ENCODE measurements around the gene MARK4. TPM values are rescaled to one million over a fixed set of nuclear protein-coding genes. Genes with fewer than 3 reads are reported as not detected.
"Not testable (repeated sequence)": the region's sequence is repeated elsewhere in the genome, so short reads cannot be mapped to it uniquely, and the experiment has no call there.

The MARK4 gene
- total RNA-seq, 4 donors from 2014 or later: 12.2 to 42.5 (median 22.1) TPM

DNA sequence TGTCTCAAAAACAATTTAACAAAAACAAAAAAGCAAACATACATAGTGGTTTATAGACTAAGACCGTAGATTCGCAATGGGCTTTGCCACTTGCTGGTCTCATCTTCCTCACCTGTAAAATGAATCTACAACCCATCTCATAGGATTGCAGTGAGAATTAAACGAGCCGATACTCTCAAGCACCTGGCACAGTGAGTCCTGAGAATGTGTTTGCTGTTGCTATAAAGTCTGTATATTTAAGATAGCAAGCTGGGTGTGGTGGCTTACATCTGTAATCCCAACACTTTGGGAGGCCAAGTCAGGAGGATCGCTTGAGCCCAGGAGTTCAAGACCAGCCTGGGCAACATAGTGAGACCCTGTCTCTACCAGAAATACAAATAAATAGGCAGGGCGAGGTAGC, 28.3 kb upstream of the MARK4 start:
- no peak for DNase-seq
- Histone ChIP-seq H3K36me3 (no peaks in the 10 kb centered on the region), H3K4me1 (no peaks in the 10 kb centered on the region), H3K27me3 (peaks cover 11 to 20% (median 15%) of the 10 kb centered on the region in 3 donors), H3K27ac (no peak overlapping the region), H3K4me3 (no peak overlapping the region), H3K9me3 (no peaks in the 10 kb centered on the region)
- in situ Hi-C loops (cut with MboI; ENCODE audit: low sequenced_read_pairs in 4 of 4): no loop called here
- TF ChIP-seq, protein P1, sequence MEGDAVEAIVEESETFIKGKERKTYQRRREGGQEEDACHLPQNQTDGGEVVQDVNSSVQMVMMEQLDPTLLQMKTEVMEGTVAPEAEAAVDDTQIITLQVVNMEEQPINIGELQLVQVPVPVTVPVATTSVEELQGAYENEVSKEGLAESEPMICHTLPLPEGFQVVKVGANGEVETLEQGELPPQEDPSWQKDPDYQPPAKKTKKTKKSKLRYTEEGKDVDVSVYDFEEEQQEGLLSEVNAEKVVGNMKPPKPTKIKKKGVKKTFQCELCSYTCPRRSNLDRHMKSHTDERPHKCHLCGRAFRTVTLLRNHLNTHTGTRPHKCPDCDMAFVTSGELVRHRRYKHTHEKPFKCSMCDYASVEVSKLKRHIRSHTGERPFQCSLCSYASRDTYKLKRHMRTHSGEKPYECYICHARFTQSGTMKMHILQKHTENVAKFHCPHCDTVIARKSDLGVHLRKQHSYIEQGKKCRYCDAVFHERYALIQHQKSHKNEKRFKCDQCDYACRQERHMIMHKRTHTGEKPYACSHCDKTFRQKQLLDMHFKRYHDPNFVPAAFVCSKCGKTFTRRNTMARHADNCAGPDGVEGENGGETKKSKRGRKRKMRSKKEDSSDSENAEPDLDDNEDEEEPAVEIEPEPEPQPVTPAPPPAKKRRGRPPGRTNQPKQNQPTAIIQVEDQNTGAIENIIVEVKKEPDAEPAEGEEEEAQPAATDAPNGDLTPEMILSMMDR (IDR thresholded peaks at IDR 0.05 in 4 of 5, conservative IDR thresholded peaks at IDR 0.05 in 1 of 5): no peak
- TF ChIP-seq POLR2A (IDR thresholded peaks at IDR 0.05): no peak
- no peak for ATAC-seq
- intact Hi-C loops (cut with DNase I; ENCODE audit: low total_unique reads): no loop called here

- in situ Hi-C loops (cut with MboI; ENCODE audit: low sequenced_read_pairs in 4 of 4): no loop called here
- Histone ChIP-seq H3K27me3 (peaks cover 5 to 8% (median 5%) of the 10 kb centered on the region in 3 donors), H3K9me3 (no peaks in the 10 kb centered on the region), H3K36me3 (no peaks in the 10 kb centered on the region), H3K4me1 (no peaks in the 10 kb centered on the region), H3K4me3 (no peak overlapping the region), H3K27ac (no peak overlapping the region)
- intact Hi-C loops (cut with DNase I; ENCODE audit: low total_unique reads): no loop called here
- DNase-seq (no peak), ATAC-seq (no peak)
- TF ChIP-seq, protein P1 (IDR thresholded peaks at IDR 0.05 in 4 of 5, conservative IDR thresholded peaks at IDR 0.05 in 1 of 5): no peak
- TF ChIP-seq POLR2A (IDR thresholded peaks at IDR 0.05): no peak
Measured at GRCh38 chr19:45223879-45224278, 27.2 kb upstream of the MARK4 start.

- no peak for TF ChIP-seq POLR2A (IDR thresholded peaks at IDR 0.05)
- TF ChIP-seq, protein P1 (IDR thresholded peaks at IDR 0.05 in 4 of 5, conservative IDR thresholded peaks at IDR 0.05 in 1 of 5): no peak
- DNase-seq: no peak
- Histone ChIP-seq H3K4me1 (no peaks in the 10 kb centered on the region), H3K27ac (no peak overlapping the region), H3K27me3 (peaks cover 2 to 6% (median 3%) of the 10 kb centered on the region in 3 donors), H3K4me3 (no peak overlapping the region), H3K36me3 (no peaks in the 10 kb centered on the region), H3K9me3 (no peaks in the 10 kb centered on the region)
- in situ Hi-C loops (cut with MboI; ENCODE audit: low sequenced_read_pairs in 4 of 4) (no loop called here), intact Hi-C loops (cut with DNase I; ENCODE audit: low total_unique reads) (no loop called here)
- ATAC-seq: no peak
Measured at GRCh38 chr19:45224645-45225044, 26.4 kb upstream of the MARK4 start.

- intact Hi-C loops (cut with DNase I; ENCODE audit: low total_unique reads); H3K9me3 ChIP-seq; ATAC-seq; H3K4me1 ChIP-seq; DNase-seq; H3K27ac ChIP-seq; in situ Hi-C loops (cut with MboI; ENCODE audit: low sequenced_read_pairs in 4 of 4); H3K36me3 ChIP-seq; H3K4me3 ChIP-seq: not testable (repeated sequence)
- H3K27me3 ChIP-seq: peaks cover 5 to 20% (median 11%) of the 10 kb centered on the region in 3 donors
Measured at GRCh38 chr19:45229056-45229455, 22.0 kb upstream of the MARK4 start.

DNA sequence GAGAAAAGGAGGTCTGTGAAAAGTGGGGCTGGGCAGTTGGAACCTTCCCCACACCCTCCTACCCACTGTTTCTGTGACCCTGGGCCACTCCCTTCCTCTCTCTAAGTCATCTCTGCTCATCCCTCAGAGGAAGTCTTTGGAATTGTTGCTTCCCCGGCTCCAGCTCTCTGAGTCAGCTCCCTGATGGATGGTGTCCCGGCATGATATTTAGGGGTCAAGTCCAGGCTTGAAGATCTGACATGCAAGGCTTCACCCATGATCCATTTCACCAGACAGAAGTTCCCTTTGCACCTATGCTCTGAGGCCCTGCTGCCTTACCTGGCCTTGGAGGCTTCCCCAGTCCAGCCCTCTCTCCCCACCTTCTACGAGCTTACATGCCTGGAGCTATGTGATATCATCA, 19.2 kb upstream of the MARK4 start:
- TF ChIP-seq, protein P1 (IDR thresholded peaks at IDR 0.05 in 4 of 5, conservative IDR thresholded peaks at IDR 0.05 in 1 of 5): no peak
- no peak for TF ChIP-seq POLR2A (IDR thresholded peaks at IDR 0.05)
- no peak for ATAC-seq
- no peak for DNase-seq
- in situ Hi-C loops (cut with MboI; ENCODE audit: low sequenced_read_pairs in 4 of 4) (no loop called here), intact Hi-C loops (cut with DNase I; ENCODE audit: low total_unique reads) (no loop called here)
- no peaks in the 10 kb centered on the region for H3K4me1 ChIP-seq
- H3K27me3 ChIP-seq: peaks cover 20 to 27% (median 23%) of the 10 kb centered on the region in 3 donors
- no peaks in the 10 kb centered on the region for H3K36me3 ChIP-seq
- H3K9me3 ChIP-seq: no peaks in the 10 kb centered on the region
- H3K27ac ChIP-seq: no peak overlapping the region
- H3K4me3 ChIP-seq: no peak overlapping the region
